GM23338 (cell line): Measurements from ENCODE around the gene PXT1. TPM values are rescaled to one million over a fixed set of nuclear protein-coding genes. Genes with fewer than 3 reads are reported as not detected.

Experiments
- ATAC-seq: fragments of 200-7000 bp; cut with Tn5 transposase; 3 replicates; pipeline ENCODE4 v1.9.1; 2020
- DNase-seq: peaks from one replicate; pipeline ENCODE4 v3.0.0-alpha.2; 2015; ENCODE audit warnings: low spot score
- H2AFZ ChIP-seq: fragments of 200-600 bp; sonication (generic); 2 replicates; pipeline ENCODE4 v1.8.0; 2016; ENCODE audit warnings: antibody characterized with exemption, mild to moderate bottlenecking, moderate library complexity
- H3F3A ChIP-seq: fragments of 200-600 bp; sonication (generic); replicated peaks from 2 replicates; pipeline ENCODE4 v1.8.0; 2017; ENCODE audit warnings: antibody characterized with exemption, mixed run types, low read depth
- H3K27ac ChIP-seq: fragments of 200-600 bp; sonication (generic); 2 replicates; pipeline ENCODE4 v1.6.1; 2016; ENCODE audit warnings: low read depth
- H3K27me3 ChIP-seq: fragments of 200-600 bp; sonication (generic); 2 replicates; pipeline ENCODE4 v1.8.0; 2016; ENCODE audit warnings: mild to moderate bottlenecking, mixed run types, moderate library complexity; ENCODE audit not compliant: insufficient read depth
- H3K36me3 ChIP-seq: fragments of 200-600 bp; sonication (generic); 2 replicates; pipeline ENCODE4 v1.8.0; 2016; ENCODE audit warnings: mild to moderate bottlenecking; ENCODE audit not compliant: insufficient read depth
- H3K4me1 ChIP-seq: fragments of 200-600 bp; sonication (generic); 2 replicates; pipeline ENCODE4 v1.8.0; 2016; ENCODE audit warnings: mild to moderate bottlenecking, moderate library complexity; ENCODE audit not compliant: insufficient read depth
- H3K4me2 ChIP-seq: fragments of 200-600 bp; sonication (generic); 2 replicates; pipeline ENCODE4 v1.7.1; 2017; ENCODE audit warnings: mixed run types
- H3K4me3 ChIP-seq: fragments of 200-600 bp; sonication (generic); 2 replicates; pipeline ENCODE4 v1.6.1; 2016; ENCODE audit warnings: mixed run types
- H3K79me2 ChIP-seq: fragments of 200-600 bp; sonication (generic); replicated peaks from 2 replicates; pipeline ENCODE4 v1.8.0; 2017; ENCODE audit warnings: mild to moderate bottlenecking; ENCODE audit not compliant: insufficient read depth
- H3K9me2 ChIP-seq: fragments of 200-600 bp; sonication (generic); 2 replicates; pipeline ENCODE4 v1.8.0; 2017; ENCODE audit not compliant: insufficient read depth
- H4K20me1 ChIP-seq: fragments of 200-600 bp; sonication (generic); replicated peaks from 2 replicates; pipeline ENCODE4 v1.8.0; 2017; ENCODE audit warnings: mild to moderate bottlenecking; ENCODE audit not compliant: insufficient read depth
- H3K27ac Mint-ChIP-seq: 2 replicates; pipeline ENCODE4 v1.8.0; 2020; ENCODE audit warnings: inconsistent platforms, mild to moderate bottlenecking, moderate library complexity, mixed read lengths
- H3K27me3 Mint-ChIP-seq: 3 replicates; pipeline ENCODE4 v1.8.0; 2022; ENCODE audit warnings: low read depth, mild to moderate bottlenecking, moderate library complexity, mixed read lengths, inconsistent platforms; ENCODE audit not compliant: insufficient read depth, poor library complexity
- H3K36me3 Mint-ChIP-seq: 3 replicates; pipeline ENCODE4 v1.8.0; 2021; ENCODE audit warnings: low read depth, mild to moderate bottlenecking, inconsistent platforms, moderate library complexity, mixed read lengths
- H3K4me1 Mint-ChIP-seq: 3 replicates; pipeline ENCODE4 v1.8.0; 2020; ENCODE audit warnings: mild to moderate bottlenecking, inconsistent platforms, mixed read lengths
- H3K4me3 Mint-ChIP-seq: 3 replicates; pipeline ENCODE4 v1.8.0; 2021; ENCODE audit warnings: moderate library complexity, mild to moderate bottlenecking, inconsistent platforms, mixed read lengths
- H3K9me3 Mint-ChIP-seq: 3 replicates; pipeline ENCODE4 v1.8.0; 2020; ENCODE audit warnings: moderate library complexity, mild to moderate bottlenecking, inconsistent platforms, mixed read lengths
- CREB1 ChIP-seq: fragments of 250-450 bp; sonication (Bioruptor Pico); IDR thresholded peaks from 2 replicates; pipeline ENCODE4 v1.5.0; 2020; ENCODE audit warnings: low read depth, mild to moderate bottlenecking, moderate library complexity
- EZH2 ChIP-seq: fragments of 200-600 bp; sonication (generic); IDR thresholded peaks from one replicate; pipeline ENCODE4 v1.8.0; 2017; ENCODE audit warnings: antibody characterized with exemption, mild to moderate bottlenecking, low read depth; ENCODE audit not compliant: unreplicated experiment
- EZH2phosphoT487 ChIP-seq: fragments of 200-600 bp; sonication (generic); IDR thresholded peaks from one replicate; pipeline ENCODE4 v1.8.1; 2018; ENCODE audit warnings: antibody characterized with exemption; ENCODE audit not compliant: unreplicated experiment
- JUNB ChIP-seq: IDR thresholded peaks from one replicate; pipeline ENCODE4 v1.6.1; 2016; ENCODE audit warnings: antibody characterized with exemption; ENCODE audit not compliant: unreplicated experiment
- NANOG ChIP-seq: IDR thresholded peaks from 2 replicates; pipeline ENCODE4 v1.6.1; 2016; ENCODE audit warnings: antibody characterized with exemption, borderline replicate concordance
- POLR2AphosphoS5 ChIP-seq: IDR thresholded peaks from 2 replicates; pipeline ENCODE4 v1.6.1; 2016; ENCODE audit warnings: antibody characterized with exemption, low read depth
- STAT1 ChIP-seq: IDR thresholded peaks from one replicate; pipeline ENCODE4 v1.6.1; 2016; ENCODE audit warnings: antibody characterized with exemption; ENCODE audit not compliant: unreplicated experiment
- ZNF114 ChIP-seq: fragments of 250-450 bp; sonication (Bioruptor Pico); IDR thresholded peaks from 2 replicates; pipeline ENCODE4 v1.5.0; 2020; ENCODE audit warnings: mild to moderate bottlenecking, moderate library complexity
- polyA plus RNA-seq: library from polyadenylated mRNA; unstranded; fragments of >200 nt; fragmentation: Nextera tagmentation; extraction: Ambion mirVana; gene quantifications from 2 replicates; pipeline ENCODE4 v1.2.1, GENCODE V29; 2016
- total RNA-seq: library from RNA; depleted of rRNA; stranded (reverse); fragments of >200 nt; shearing (Covaris generic); gene quantifications from 2 replicates; pipeline ENCODE4 v1.2.3, GENCODE V29; 2014
- TF ChIP-seq, protein P1 (sequence below), 2 experiments: fragments of 200-600 bp in 1 of 2; sonication (generic) in 1 of 2; conservative IDR thresholded peaks; 2 replicates each; pipeline versions ENCODE4 v1.5.1 to v1.6.1; 2016 to 2017; ENCODE audit warnings: antibody characterized with exemption in 2 of 2, low read depth in 2 of 2, mild to moderate bottlenecking in 2 of 2, moderate library complexity in 1 of 2
- TF ChIP-seq, protein P2 (sequence below): IDR thresholded peaks from 2 replicates; pipeline ENCODE4 v1.6.1; 2016; ENCODE audit warnings: antibody characterized with exemption
- TF ChIP-seq, protein P3 (sequence below): fragments of 250-450 bp; sonication (Bioruptor Pico); IDR thresholded peaks from 2 replicates; pipeline ENCODE4 v1.5.0; 2020; ENCODE audit warnings: mild to moderate bottlenecking, moderate library complexity

Gene PXT1
- total and polyA plus RNA-seq, 2 experiments from 2014 or later, result 0.14 TPM; not detected in 1

- Mint-ChIP-seq H3K27ac (no peak overlapping the region), H3K4me1 (no peaks in the 10 kb centered on the region), H3K9me3 (no peaks in the 10 kb centered on the region; the same call in 2 of the 3 replicates), H3K36me3 (no peaks in the 10 kb centered on the region; the same call in 2 of the 3 replicates), H3K27me3 (no peaks in the 10 kb centered on the region), H3K4me3 (no peak overlapping the region)
- Histone ChIP-seq H3K27ac (no peak overlapping the region), H4K20me1 (no peaks in the 10 kb centered on the region), H3K4me3 (no peak overlapping the region), H3K79me2 (no peaks in the 10 kb centered on the region), H3K9me2 (no peaks in the 10 kb centered on the region), H3K36me3 (no peaks in the 10 kb centered on the region), H3K4me1 (no peaks in the 10 kb centered on the region), H3F3A (no peaks in the 10 kb centered on the region), H3K4me2 (no peak overlapping the region), H2AFZ (peak overlapping the region; percentile 85), H3K27me3 (no peaks in the 10 kb centered on the region)
- ATAC-seq, result peak; percentile 98
- TF ChIP-seq, protein P1, sequence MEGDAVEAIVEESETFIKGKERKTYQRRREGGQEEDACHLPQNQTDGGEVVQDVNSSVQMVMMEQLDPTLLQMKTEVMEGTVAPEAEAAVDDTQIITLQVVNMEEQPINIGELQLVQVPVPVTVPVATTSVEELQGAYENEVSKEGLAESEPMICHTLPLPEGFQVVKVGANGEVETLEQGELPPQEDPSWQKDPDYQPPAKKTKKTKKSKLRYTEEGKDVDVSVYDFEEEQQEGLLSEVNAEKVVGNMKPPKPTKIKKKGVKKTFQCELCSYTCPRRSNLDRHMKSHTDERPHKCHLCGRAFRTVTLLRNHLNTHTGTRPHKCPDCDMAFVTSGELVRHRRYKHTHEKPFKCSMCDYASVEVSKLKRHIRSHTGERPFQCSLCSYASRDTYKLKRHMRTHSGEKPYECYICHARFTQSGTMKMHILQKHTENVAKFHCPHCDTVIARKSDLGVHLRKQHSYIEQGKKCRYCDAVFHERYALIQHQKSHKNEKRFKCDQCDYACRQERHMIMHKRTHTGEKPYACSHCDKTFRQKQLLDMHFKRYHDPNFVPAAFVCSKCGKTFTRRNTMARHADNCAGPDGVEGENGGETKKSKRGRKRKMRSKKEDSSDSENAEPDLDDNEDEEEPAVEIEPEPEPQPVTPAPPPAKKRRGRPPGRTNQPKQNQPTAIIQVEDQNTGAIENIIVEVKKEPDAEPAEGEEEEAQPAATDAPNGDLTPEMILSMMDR (conservative IDR thresholded peaks at IDR 0.05; ENCODE audit: low read depth in 2 of 2), result peak; percentile 72 to 93
- no peak for TF ChIP-seq NANOG
- TF ChIP-seq JUNB, result no peak
- peak; percentile 94 for DNase-seq
Measured at GRCh38 chr6:36360241-36361054, 82.2 kb downstream of the PXT1 start.

GRCh38 chr6:36358226-36358915 is 84.3 kb downstream of the PXT1 start:
- H2AFZ ChIP-seq, result no peak overlapping the region
- H3F3A ChIP-seq, result no peaks in the 10 kb centered on the region
- H3K27me3 Mint-ChIP-seq, result no peaks in the 10 kb centered on the region
- DNase-seq (no peak), ATAC-seq (no peak)
- H3K9me2 ChIP-seq, result no peaks in the 10 kb centered on the region
- no peak overlapping the region for H3K4me3 Mint-ChIP-seq
- H3K27ac Mint-ChIP-seq, result no peak overlapping the region
- H3K79me2 ChIP-seq, result no peaks in the 10 kb centered on the region
- no peaks in the 10 kb centered on the region; the same call in 1 of the 3 replicates for H3K9me3 Mint-ChIP-seq
- no peaks in the 10 kb centered on the region for H3K4me1 ChIP-seq
- no peaks in the 10 kb centered on the region; the same call in 2 of the 3 replicates for H3K36me3 Mint-ChIP-seq
- H3K27ac ChIP-seq, result no peak overlapping the region
- no peaks in the 10 kb centered on the region for H3K4me1 Mint-ChIP-seq
- no peak overlapping the region for H3K4me3 ChIP-seq
- no peaks in the 10 kb centered on the region for H4K20me1 ChIP-seq
- H3K27me3 ChIP-seq, result no peaks in the 10 kb centered on the region
- no peak overlapping the region for H3K4me2 ChIP-seq
- no peaks in the 10 kb centered on the region for H3K36me3 ChIP-seq
- TF ChIP-seq POLR2AphosphoS5 (no peak), NANOG (no peak), EZH2phosphoT487 (no peak), STAT1 (no peak), JUNB (no peak), CREB1 (no peak), EZH2 (no peak), ZNF114 (CRISPR knock-in tag) (no peak)
- TF ChIP-seq, protein P2, sequence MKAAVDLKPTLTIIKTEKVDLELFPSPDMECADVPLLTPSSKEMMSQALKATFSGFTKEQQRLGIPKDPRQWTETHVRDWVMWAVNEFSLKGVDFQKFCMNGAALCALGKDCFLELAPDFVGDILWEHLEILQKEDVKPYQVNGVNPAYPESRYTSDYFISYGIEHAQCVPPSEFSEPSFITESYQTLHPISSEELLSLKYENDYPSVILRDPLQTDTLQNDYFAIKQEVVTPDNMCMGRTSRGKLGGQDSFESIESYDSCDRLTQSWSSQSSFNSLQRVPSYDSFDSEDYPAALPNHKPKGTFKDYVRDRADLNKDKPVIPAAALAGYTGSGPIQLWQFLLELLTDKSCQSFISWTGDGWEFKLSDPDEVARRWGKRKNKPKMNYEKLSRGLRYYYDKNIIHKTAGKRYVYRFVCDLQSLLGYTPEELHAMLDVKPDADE, result no peak
- TF ChIP-seq, protein P3, sequence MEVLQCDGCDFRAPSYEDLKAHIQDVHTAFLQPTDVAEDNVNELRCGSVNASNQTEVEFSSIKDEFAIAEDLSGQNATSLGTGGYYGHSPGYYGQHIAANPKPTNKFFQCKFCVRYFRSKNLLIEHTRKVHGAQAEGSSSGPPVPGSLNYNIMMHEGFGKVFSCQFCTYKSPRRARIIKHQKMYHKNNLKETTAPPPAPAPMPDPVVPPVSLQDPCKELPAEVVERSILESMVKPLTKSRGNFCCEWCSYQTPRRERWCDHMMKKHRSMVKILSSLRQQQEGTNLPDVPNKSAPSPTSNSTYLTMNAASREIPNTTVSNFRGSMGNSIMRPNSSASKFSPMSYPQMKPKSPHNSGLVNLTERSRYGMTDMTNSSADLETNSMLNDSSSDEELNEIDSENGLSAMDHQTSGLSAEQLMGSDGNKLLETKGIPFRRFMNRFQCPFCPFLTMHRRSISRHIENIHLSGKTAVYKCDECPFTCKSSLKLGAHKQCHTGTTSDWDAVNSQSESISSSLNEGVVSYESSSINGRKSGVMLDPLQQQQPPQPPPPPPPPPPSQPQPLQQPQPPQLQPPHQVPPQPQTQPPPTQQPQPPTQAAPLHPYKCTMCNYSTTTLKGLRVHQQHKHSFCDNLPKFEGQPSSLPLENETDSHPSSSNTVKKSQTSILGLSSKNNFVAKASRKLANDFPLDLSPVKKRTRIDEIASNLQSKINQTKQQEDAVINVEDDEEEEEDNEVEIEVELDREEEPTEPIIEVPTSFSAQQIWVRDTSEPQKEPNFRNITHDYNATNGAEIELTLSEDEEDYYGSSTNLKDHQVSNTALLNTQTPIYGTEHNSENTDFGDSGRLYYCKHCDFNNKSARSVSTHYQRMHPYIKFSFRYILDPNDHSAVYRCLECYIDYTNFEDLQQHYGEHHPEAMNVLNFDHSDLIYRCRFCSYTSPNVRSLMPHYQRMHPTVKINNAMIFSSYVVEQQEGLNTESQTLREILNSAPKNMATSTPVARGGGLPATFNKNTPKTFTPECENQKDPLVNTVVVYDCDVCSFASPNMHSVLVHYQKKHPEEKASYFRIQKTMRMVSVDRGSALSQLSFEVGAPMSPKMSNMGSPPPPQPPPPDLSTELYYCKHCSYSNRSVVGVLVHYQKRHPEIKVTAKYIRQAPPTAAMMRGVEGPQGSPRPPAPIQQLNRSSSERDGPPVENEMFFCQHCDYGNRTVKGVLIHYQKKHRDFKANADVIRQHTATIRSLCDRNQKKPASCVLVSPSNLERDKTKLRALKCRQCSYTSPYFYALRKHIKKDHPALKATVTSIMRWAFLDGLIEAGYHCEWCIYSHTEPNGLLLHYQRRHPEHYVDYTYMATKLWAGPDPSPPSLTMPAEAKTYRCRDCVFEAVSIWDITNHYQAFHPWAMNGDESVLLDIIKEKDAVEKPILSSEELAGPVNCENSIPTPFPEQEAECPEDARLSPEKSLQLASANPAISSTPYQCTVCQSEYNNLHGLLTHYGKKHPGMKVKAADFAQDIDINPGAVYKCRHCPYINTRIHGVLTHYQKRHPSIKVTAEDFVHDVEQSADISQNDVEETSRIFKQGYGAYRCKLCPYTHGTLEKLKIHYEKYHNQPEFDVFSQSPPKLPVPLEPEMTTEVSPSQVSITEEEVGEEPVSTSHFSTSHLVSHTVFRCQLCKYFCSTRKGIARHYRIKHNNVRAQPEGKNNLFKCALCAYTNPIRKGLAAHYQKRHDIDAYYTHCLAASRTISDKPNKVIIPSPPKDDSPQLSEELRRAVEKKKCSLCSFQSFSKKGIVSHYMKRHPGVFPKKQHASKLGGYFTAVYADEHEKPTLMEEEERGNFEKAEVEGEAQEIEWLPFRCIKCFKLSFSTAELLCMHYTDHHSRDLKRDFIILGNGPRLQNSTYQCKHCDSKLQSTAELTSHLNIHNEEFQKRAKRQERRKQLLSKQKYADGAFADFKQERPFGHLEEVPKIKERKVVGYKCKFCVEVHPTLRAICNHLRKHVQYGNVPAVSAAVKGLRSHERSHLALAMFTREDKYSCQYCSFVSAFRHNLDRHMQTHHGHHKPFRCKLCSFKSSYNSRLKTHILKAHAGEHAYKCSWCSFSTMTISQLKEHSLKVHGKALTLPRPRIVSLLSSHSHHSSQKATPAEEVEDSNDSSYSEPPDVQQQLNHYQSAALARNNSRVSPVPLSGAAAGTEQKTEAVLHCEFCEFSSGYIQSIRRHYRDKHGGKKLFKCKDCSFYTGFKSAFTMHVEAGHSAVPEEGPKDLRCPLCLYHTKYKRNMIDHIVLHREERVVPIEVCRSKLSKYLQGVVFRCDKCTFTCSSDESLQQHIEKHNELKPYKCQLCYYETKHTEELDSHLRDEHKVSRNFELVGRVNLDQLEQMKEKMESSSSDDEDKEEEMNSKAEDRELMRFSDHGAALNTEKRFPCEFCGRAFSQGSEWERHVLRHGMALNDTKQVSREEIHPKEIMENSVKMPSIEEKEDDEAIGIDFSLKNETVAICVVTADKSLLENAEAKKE, result no peak
